GM12878 (cell line): ENCODE measurements around the gene C4B. TPM values are rescaled to one million over a fixed set of nuclear protein-coding genes. Genes with fewer than 3 reads are reported as not detected.
"Not testable (repeated sequence)": the region's sequence is repeated elsewhere in the genome, so short reads cannot be mapped to it uniquely, and the experiment has no call there.

Source experiments
- ATAC-seq: fragments of 200-7000 bp; cut with Tn5 transposase; 3 replicates; pipeline ENCODE4 v1.9.1; 2020; ENCODE audit warnings: mild to moderate bottlenecking, moderate library complexity
- BruUV-seq: library from RNA; stranded (reverse); fragments of 400-500 nt; replicated peaks from 2 replicates; lab custom pipeline; 2021; lab: Mats Ljungman, UMichigan
- CTCF ChIA-PET: fragments of 300-600 bp; sonication (Branson Sonifier 250); formaldehyde crosslinking; extraction: SDS; loops from one replicate; lab custom pipeline; 2021; ENCODE audit warnings: inconsistent platforms; lab: Yijun Ruan, JAX
- POLR2A ChIA-PET: fragments of 350-600 bp; formaldehyde crosslinking; extraction: SDS; loops from one replicate; lab custom pipeline; 2021; ENCODE audit warnings: inconsistent platforms; lab: Charles Lee
- RAD21 ChIA-PET: fragments of 300-600 bp; sonication (Branson Sonifier 250); formaldehyde crosslinking; loops from one replicate; lab custom pipeline; 2023; ENCODE audit warnings: antibody characterized with exemption; ENCODE audit not compliant: unreplicated experiment; lab: Charles Lee
- SMC1A ChIA-PET: fragments of 300-600 bp; sonication (Branson Sonifier 250); formaldehyde crosslinking; loops from one replicate; lab custom pipeline; 2023; ENCODE audit not compliant: unreplicated experiment, uncharacterized antibody; lab: Charles Lee
- DNase-seq: peaks from one replicate; pipeline ENCODE4 v3.0.0-alpha.2; 2011; ENCODE audit warnings: low read depth, low spot score
- FAIRE-seq: peaks from 3 replicates; lab custom pipeline; 2011; peaks lifted over from hg19 to GRCh38; lab: Jason Lieb, UNC
- H2AFZ ChIP-seq: 2 replicates; pipeline ENCODE4 v1.6.0; 2011; ENCODE audit warnings: low read depth, low read length, control low read depth; ENCODE audit not compliant: control insufficient read depth
- H3K27ac ChIP-seq: 2 replicates; pipeline ENCODE4 v1.5.1; 2011; ENCODE audit warnings: control low read depth; ENCODE audit not compliant: control insufficient read depth, insufficient read depth
- H3K27me3 ChIP-seq, 2 experiments: replicated peaks in 1 of 2; 2 replicates each; pipeline versions ENCODE4 v1.6.0 to v1.6.1; 2011; ENCODE audit warnings: low read length in 1 of 2; ENCODE audit not compliant: control insufficient read depth in 2 of 2, insufficient read depth in 2 of 2
- H3K36me3 ChIP-seq, 2 experiments: 2 replicates each; pipeline ENCODE4 v1.5.1; 2011; ENCODE audit warnings: low read length in 1 of 2; ENCODE audit not compliant: control insufficient read depth in 2 of 2, insufficient read depth in 2 of 2
- H3K4me1 ChIP-seq: 2 replicates; pipeline ENCODE4 v1.6.1; 2011; ENCODE audit warnings: mild to moderate bottlenecking, low read length, moderate library complexity, mixed read lengths; ENCODE audit not compliant: control insufficient read depth, insufficient read depth
- H3K4me2 ChIP-seq: 2 replicates; pipeline ENCODE4 v1.6.0; 2011; ENCODE audit warnings: control low read depth; ENCODE audit not compliant: control insufficient read depth, insufficient read depth
- H3K4me3 ChIP-seq: fragments of 200-600 bp; sonication (generic); 2 replicates; pipeline ENCODE4 v1.5.1; 2016
- H3K79me2 ChIP-seq: 2 replicates; pipeline ENCODE4 v1.6.0; 2011; ENCODE audit warnings: low read length; ENCODE audit not compliant: control insufficient read depth, insufficient read depth
- H3K9ac ChIP-seq: 2 replicates; pipeline ENCODE4 v1.8.0; 2011; ENCODE audit warnings: low read length, control low read depth, mixed read lengths; ENCODE audit not compliant: control insufficient read depth, insufficient read depth
- H3K9me3 ChIP-seq: replicated peaks from 3 replicates; pipeline ENCODE4 v1.5.1; 2011; ENCODE audit warnings: mild to moderate bottlenecking, low read length; ENCODE audit not compliant: control insufficient read depth, insufficient read depth
- H4K20me1 ChIP-seq: 2 replicates; pipeline ENCODE4 v1.6.0; 2011; ENCODE audit not compliant: control insufficient read depth, insufficient read depth
- WGBS: methylation state at CpG from one replicate; pipeline ENCODE4 v1.1.6; 2016; ENCODE audit warnings: low lambda C conversion rate; ENCODE audit not compliant: insufficient replicate concordance, insufficient coverage; ENCODE audit errors: missing lambda C conversion rate; 5-methylcytosine and 5-hydroxymethylcytosine counted together
- in situ Hi-C: fragments of 300-500 bp; cut with MboI; formaldehyde crosslinking; loops from 9 replicates; pipeline ENCODE4 v1.14.3; 2018; ENCODE audit warnings: mixed read lengths
- intact Hi-C: fragments of 100-400 bp; cut with micrococcal nuclease; formaldehyde crosslinking; loops from one replicate; pipeline ENCODE4 v1.14.2; 2022; ENCODE audit not compliant: unreplicated experiment
- polyA plus RNA-seq, 11 experiments: library from polyadenylated mRNA; depleted of rRNA in 4 of 11; unstranded in 6 of 11; stranded (reverse) in 5 of 11; fragments of >200 nt; fragmentation: Nextera tagmentation in 4 of 11; fragmentation: Illumina TruSeq in 1 of 11; extraction: Ambion mirVana in 4 of 11; extraction: Trizol in 1 of 11; gene quantifications; 1 replicate in 1 of 11; 2 replicates in 10 of 11; pipeline versions ENCODE4 v1.2.1 to v1.2.3, GENCODE V29; 2011 to 2016; ENCODE audit warnings: inconsistent platforms in 2 of 11, missing spikeins in 2 of 11, low read depth in 1 of 11
- total RNA-seq, 4 experiments: library from RNA; depleted of rRNA in 3 of 4; stranded (reverse); fragments of >200 nt in 3 of 4; fragmentation: Illumina TruSeq in 1 of 4; extraction: Trizol in 1 of 4; gene quantifications; 2 replicates each; pipeline versions ENCODE4 v1.2.1 to v1.2.3, GENCODE V29; 2013 to 2021

C4B gene
- total and polyA plus RNA-seq, 10 of the 15 experiments (the other 5 are each of a cell fraction or from before 2014, with no cell fraction given): 0.13 to 5.6 (median 1.7) TPM; not detected in 1

DNA sequence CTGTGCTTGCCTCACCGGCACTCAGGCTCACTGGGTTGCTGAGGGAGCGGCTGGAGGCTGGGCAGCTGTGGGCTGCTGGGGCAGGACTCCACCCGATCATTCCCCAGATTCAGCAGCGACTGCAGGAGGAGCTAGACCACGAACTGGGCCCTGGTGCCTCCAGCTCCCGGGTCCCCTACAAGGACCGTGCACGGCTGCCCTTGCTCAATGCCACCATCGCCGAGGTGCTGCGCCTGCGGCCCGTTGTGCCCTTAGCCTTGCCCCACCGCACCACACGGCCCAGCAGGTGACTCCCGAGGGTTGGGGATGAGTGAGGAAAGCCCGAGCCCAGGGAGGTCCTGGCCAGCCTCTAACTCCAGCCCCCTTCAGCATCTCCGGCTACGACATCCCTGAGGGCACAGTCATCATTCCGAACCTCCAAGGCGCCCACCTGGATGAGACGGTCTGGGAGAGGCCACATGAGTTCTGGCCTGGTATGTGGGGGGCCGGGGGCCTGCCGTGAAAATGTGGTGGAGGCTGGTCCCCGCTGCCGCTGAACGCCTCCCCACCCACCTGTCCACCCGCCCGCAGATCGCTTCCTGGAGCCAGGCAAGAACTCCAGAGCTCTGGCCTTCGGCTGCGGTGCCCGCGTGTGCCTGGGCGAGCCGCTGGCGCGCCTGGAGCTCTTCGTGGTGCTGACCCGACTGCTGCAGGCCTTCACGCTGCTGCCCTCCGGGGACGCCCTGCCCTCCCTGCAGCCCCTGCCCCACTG, 25.9 kb downstream of the C4B start:
- H4K20me1 ChIP-seq, H3K27ac ChIP-seq, H3K4me1 ChIP-seq, CTCF ChIA-PET, H3K4me3 ChIP-seq, H3K9ac ChIP-seq, DNase-seq, POLR2A ChIA-PET, FAIRE-seq, SMC1A ChIA-PET, RAD21 ChIA-PET, H3K4me2 ChIP-seq, BruUV-seq, H3K79me2 ChIP-seq, ATAC-seq, H3K27me3 ChIP-seq, H3K36me3 ChIP-seq, in situ Hi-C loops, H2AFZ ChIP-seq, H3K9me3 ChIP-seq: not testable (repeated sequence)
- 85% methylated on average over 10 of the region's 43 CpGs for WGBS
- intact Hi-C loops: loop anchor here (10.0 kb wide), 1 partner anchor 114 kb away; the partner anchor contains the start of genes PPT2 and PRRT1

DNA sequence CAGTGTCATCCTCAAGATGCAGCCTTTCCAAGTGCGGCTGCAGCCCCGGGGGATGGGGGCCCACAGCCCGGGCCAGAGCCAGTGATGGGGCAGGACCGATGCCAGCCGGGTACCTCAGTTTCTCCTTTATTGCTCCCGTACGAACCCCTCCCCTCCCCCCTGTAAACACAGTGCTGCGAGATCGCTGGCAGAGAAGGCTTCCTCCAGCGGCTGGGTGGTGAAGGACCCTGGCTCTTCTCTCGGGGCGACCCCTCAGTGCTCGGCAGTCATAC, 26.4 kb downstream of the C4B start:
- no CpG with 5 or more reads among the region's 13 CpGs for WGBS
- DNase-seq, CTCF ChIA-PET, H3K36me3 ChIP-seq, POLR2A ChIA-PET, H3K9me3 ChIP-seq, H3K4me3 ChIP-seq, H3K4me1 ChIP-seq, RAD21 ChIA-PET, ATAC-seq, H3K9ac ChIP-seq, H3K27me3 ChIP-seq, BruUV-seq, H3K79me2 ChIP-seq, H2AFZ ChIP-seq, H4K20me1 ChIP-seq, H3K4me2 ChIP-seq, in situ Hi-C loops, SMC1A ChIA-PET, H3K27ac ChIP-seq, FAIRE-seq: not testable (repeated sequence)
- intact Hi-C loops: loop anchor here (10.0 kb wide), 1 partner anchor 114 kb away; the partner anchor contains the start of genes PPT2 and PRRT1

DNA sequence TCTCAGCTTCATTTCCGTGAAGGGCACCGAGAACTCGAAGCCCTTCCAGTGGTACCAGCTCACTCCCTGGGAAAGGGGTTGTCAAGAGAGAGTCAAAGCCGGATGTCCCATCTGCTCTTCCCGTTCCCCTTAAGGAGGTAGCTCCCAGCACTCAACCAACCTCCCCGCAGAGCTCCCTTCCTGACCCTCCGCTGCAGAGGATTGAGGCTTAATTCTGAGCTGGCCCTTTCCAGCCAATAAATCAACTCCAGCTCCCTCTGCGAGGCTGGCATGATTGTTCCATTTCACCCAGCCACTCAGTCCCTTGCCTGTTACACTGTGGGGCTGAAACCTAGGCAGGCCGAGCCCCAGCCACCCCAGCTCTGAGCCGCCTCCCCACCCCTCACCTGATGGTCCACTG, 26.8 kb downstream of the C4B start:
- not testable (repeated sequence) for DNase-seq, BruUV-seq
- intact Hi-C loops: loop anchor here (10.0 kb wide), 1 partner anchor 113 kb away; the partner anchor contains the start of genes PPT2 and PRRT1

DNA sequence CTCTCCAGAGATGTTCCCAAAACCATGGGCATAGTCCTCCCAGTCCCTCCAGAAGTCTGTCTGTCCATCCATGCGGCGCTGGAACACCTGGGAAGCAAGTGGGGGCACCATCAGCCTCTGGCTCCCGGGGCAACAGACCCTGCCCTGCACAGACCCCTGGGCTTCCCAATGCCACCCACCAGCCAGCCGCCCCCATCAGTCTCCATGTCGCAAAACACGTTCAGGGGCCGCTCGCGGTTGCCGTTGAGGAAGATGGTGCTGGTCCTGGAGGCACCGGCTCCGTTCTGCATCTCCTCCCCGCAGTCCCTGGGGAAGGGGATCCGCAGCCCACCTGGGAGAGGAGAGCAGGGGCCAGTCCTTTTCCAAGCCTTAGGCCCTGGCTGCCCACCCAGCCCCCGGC, 27.7 kb downstream of the C4B start:
- H4K20me1 ChIP-seq, BruUV-seq, H3K4me2 ChIP-seq, SMC1A ChIA-PET, POLR2A ChIA-PET, H3K9me3 ChIP-seq, H3K4me3 ChIP-seq, DNase-seq, H2AFZ ChIP-seq, H3K4me1 ChIP-seq, FAIRE-seq, in situ Hi-C loops, RAD21 ChIA-PET, H3K36me3 ChIP-seq, H3K9ac ChIP-seq, ATAC-seq, CTCF ChIA-PET, H3K27ac ChIP-seq, H3K79me2 ChIP-seq, H3K27me3 ChIP-seq: not testable (repeated sequence)
- 59% methylated on average over 12 of the region's 15 CpGs for WGBS
- intact Hi-C loops: loop anchor here (10.0 kb wide), 1 partner anchor 113 kb away; the partner anchor contains the start of genes PPT2 and PRRT1

More for the DNA sequence above, 26.8 kb downstream of the C4B start:
- H3K27ac ChIP-seq, H3K4me3 ChIP-seq, in situ Hi-C loops, H3K36me3 ChIP-seq, H3K4me1 ChIP-seq, RAD21 ChIA-PET, H2AFZ ChIP-seq, POLR2A ChIA-PET, H3K27me3 ChIP-seq, ATAC-seq, FAIRE-seq, CTCF ChIA-PET, H3K79me2 ChIP-seq, H3K4me2 ChIP-seq, SMC1A ChIA-PET, H4K20me1 ChIP-seq, H3K9me3 ChIP-seq, H3K9ac ChIP-seq: not testable (repeated sequence)
- WGBS: 89% methylated on average over 5 of the region's 10 CpGs
